22Rv1 (cell line): ENCODE results near the gene FDPS.
A peak's percentile ranks its signal among the peaks of the same experiment; 100 is the strongest.

Experiments
- ZFX ChIP-seq: fragments of 450-650 bp; IDR thresholded peaks from 2 replicates; pipeline ENCODE4 v1.6.1; 2017; ENCODE audit warnings: antibody characterized with exemption, borderline replicate concordance
- TF ChIP-seq, protein P1 (sequence below): fragments of 450-650 bp; IDR thresholded peaks from 2 replicates; pipeline ENCODE4 v1.5.1; 2017; ENCODE audit warnings: mild to moderate bottlenecking

DNA sequence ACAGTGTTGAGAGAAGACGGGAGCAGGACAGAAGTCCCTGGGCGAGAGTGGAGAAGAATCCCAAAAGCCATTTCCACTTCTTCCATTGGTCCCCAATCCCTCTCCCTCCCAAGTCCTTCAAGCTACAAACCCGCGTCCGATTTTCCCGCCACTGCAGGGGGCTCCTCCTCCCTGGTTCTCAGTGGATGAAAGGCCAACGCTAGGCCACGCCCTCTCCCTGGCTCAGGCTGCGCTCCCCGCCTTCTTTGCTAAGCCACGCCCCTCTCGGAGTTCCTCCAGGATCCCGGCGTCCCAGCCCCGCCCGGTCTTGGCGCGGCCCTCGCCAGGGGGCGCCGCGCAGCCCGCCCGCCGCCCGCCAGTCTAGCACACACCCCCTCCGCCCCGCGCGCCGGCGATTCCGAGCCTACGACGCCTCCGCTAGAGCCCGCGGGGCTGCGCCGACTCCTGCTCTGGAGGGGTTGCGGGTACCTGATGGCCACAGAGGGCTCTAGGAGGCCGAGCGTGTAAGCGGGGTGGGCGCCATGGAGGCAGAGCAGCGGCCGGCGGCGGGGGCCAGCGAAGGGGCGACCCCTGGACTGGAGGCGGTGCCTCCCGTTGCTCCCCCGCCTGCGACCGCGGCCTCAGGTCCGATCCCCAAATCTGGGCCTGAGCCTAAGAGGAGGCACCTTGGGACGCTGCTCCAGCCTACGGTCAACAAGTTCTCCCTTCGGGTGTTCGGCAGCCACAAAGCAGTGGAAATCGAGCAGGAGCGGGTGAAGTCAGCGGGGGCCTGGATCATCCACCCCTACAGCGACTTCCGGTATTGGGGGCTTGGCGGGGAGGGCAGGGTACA is 31.4 kb upstream of the FDPS start, which contains the start of gene HCN3:
- TF ChIP-seq, protein P1, sequence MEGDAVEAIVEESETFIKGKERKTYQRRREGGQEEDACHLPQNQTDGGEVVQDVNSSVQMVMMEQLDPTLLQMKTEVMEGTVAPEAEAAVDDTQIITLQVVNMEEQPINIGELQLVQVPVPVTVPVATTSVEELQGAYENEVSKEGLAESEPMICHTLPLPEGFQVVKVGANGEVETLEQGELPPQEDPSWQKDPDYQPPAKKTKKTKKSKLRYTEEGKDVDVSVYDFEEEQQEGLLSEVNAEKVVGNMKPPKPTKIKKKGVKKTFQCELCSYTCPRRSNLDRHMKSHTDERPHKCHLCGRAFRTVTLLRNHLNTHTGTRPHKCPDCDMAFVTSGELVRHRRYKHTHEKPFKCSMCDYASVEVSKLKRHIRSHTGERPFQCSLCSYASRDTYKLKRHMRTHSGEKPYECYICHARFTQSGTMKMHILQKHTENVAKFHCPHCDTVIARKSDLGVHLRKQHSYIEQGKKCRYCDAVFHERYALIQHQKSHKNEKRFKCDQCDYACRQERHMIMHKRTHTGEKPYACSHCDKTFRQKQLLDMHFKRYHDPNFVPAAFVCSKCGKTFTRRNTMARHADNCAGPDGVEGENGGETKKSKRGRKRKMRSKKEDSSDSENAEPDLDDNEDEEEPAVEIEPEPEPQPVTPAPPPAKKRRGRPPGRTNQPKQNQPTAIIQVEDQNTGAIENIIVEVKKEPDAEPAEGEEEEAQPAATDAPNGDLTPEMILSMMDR: peak; percentile 98
- no peak for TF ChIP-seq ZFX
